K562 (cell line): ENCODE results near the gene CDCA7.

ENCODE experiments used
- CEBPB ChIP-seq: fragments of 450-650 bp; IDR thresholded peaks from 2 replicates; pipeline ENCODE4 v1.6.1; 2016; ENCODE audit warnings: missing genetic modification characterization, missing compliant biosample characterization
- CTCF ChIP-seq, 3 experiments: IDR thresholded peaks in 2 of 3; conservative IDR thresholded peaks in 1 of 3; 2 replicates each; pipeline ENCODE4 v1.5.1; 2011 to 2012; ENCODE audit warnings: low read length in 3 of 3, mild to moderate bottlenecking in 3 of 3, control low read depth in 2 of 3, improper control_type of control experiment in 1 of 3, inconsistent platforms in 1 of 3, low read depth in 1 of 3, mixed read lengths in 1 of 3, moderate library complexity in 1 of 3; ENCODE audit not compliant: insufficient read depth in 2 of 3
- KLF6 ChIP-seq: fragments of 250-450 bp; sonication (Bioruptor Pico); IDR thresholded peaks from 2 replicates; pipeline ENCODE4 v1.4.0; 2020; ENCODE audit warnings: mild to moderate bottlenecking, moderate library complexity, borderline replicate concordance
- LEF1 ChIP-seq: fragments of 450-650 bp; IDR thresholded peaks from 2 replicates; pipeline ENCODE4 v1.6.1; 2016; ENCODE audit warnings: mild to moderate bottlenecking
- NFIC ChIP-seq: fragments of 450-650 bp; IDR thresholded peaks from 2 replicates; pipeline ENCODE4 v1.6.1; 2017; ENCODE audit warnings: mild to moderate bottlenecking, inconsistent platforms
- PHB2 ChIP-seq: fragments of 450-650 bp; IDR thresholded peaks from 2 replicates; pipeline ENCODE4 v1.6.1; 2017; ENCODE audit warnings: low read depth
- ZBTB12 ChIP-seq: fragments of 250-450 bp; sonication (Bioruptor Pico); IDR thresholded peaks from 2 replicates; pipeline ENCODE4 v1.4.0; 2020
- ZNF436 ChIP-seq: fragments of 250-450, 450-650 bp; sonication (Bioruptor Pico); formaldehyde crosslinking; IDR thresholded peaks from 2 replicates; pipeline ENCODE4 v1.7.0; 2020; ENCODE audit warnings: mild to moderate bottlenecking

GRCh38 chr2:173412628-173413027 lies 58.0 kb downstream of the CDCA7 start:
- TF ChIP-seq ZNF436 (CRISPR knock-in tag) (no peak), PHB2 (no peak), KLF6 (CRISPR knock-in tag) (no peak), NFIC (no peak), LEF1 (no peak), CTCF (IDR thresholded peaks at IDR 0.05 in 2 of 3, conservative IDR thresholded peaks at IDR 0.05 in 1 of 3; ENCODE audit: insufficient read depth in 2 of 3, low read depth in 1 of 3, low read length in 3 of 3) (no peak), CEBPB (tag) (no peak), ZBTB12 (no peak)
